Heart left ventricle (tissue), 16 donors: Measurements from ENCODE around the gene KDM1A. TPM values are rescaled to one million over a fixed set of nuclear protein-coding genes. Genes with fewer than 3 reads are reported as not detected.
A peak's percentile ranks its signal among the peaks of the same experiment; 100 is the strongest.

Experiments used
- ATAC-seq, 4 donors: fragments of 200-7000 bp; cut with Tn5 transposase; one replicate each; pipeline ENCODE4 v1.9.1; 2020 to 2022; ENCODE audit warnings: moderate library complexity in 4 of 4, mild to moderate bottlenecking in 3 of 4, moderate number of reproducible peaks in 1 of 4
- DNase-seq, 5 donors: peaks; one replicate each; pipeline ENCODE4 v3.0.0-alpha.2; 2020
- H3K27ac ChIP-seq, 12 donors: fragments of 200-600 bp; sonication (generic) in 4 of 12; one replicate each; pipeline versions ENCODE4 v1.5.0 to v1.8.0; 2016 to 2022; ENCODE audit warnings: mild to moderate bottlenecking in 2 of 12
- H3K27me3 ChIP-seq, 9 donors: fragments of 200-600 bp; sonication (generic) in 2 of 9; one replicate each; pipeline versions ENCODE4 v1.5.1 to v1.8.0; 2016 to 2022; ENCODE audit warnings: mild to moderate bottlenecking in 3 of 9
- H3K36me3 ChIP-seq, 9 donors: fragments of 200-600 bp; sonication (generic) in 2 of 9; one replicate each; pipeline versions ENCODE4 v1.5.0 to v1.8.0; 2018 to 2022; ENCODE audit warnings: mild to moderate bottlenecking in 2 of 9
- H3K4me1 ChIP-seq, 12 donors: fragments of 200-600 bp; sonication (generic) in 4 of 12; one replicate each; pipeline versions ENCODE4 v1.5.0 to v1.8.0; 2016 to 2022; ENCODE audit warnings: mild to moderate bottlenecking in 3 of 12
- H3K4me3 ChIP-seq, 12 donors: fragments of 200-600 bp; sonication (generic) in 4 of 12; one replicate each; pipeline versions ENCODE4 v1.5.0 to v1.8.0; 2017 to 2022; ENCODE audit warnings: mild to moderate bottlenecking in 9 of 12, moderate library complexity in 4 of 12
- H3K9me3 ChIP-seq, 12 donors: fragments of 200-600 bp; sonication (generic) in 4 of 12; one replicate each; pipeline versions ENCODE4 v1.5.0 to v1.8.0; 2016 to 2022; ENCODE audit warnings: mild to moderate bottlenecking in 1 of 12
- CTCF ChIP-seq, 12 donors: fragments of 200-600 bp; sonication (generic) in 4 of 12; IDR thresholded peaks; one replicate each; pipeline versions ENCODE4 v1.5.0 to v1.8.0; 2018 to 2022; ENCODE audit warnings: antibody characterized with exemption in 12 of 12, mild to moderate bottlenecking in 5 of 12
- POLR2A ChIP-seq, 2 donors: fragments of 450-650 bp; IDR thresholded peaks; one replicate each; pipeline ENCODE4 v1.6.1; 2017; ENCODE audit warnings: antibody characterized with exemption in 2 of 2, mild to moderate bottlenecking in 2 of 2, moderate library complexity in 2 of 2
- WGBS, 4 donors: extraction: QIAGEN DNeasy Blood & Tissue Kit in 2 of 4; methylation state at CpG; one replicate each; pipeline versions ENCODE4 v1.1.5 to v1.1.7; 2013 to 2018; 5-methylcytosine and 5-hydroxymethylcytosine counted together
- intact Hi-C, 10 donors: fragments of 100-400 bp; cut with DNase I; formaldehyde crosslinking; loops; one replicate each; pipeline versions ENCODE4 v1.11.1 to v1.14.2; 2022
- polyA plus RNA-seq, 2 donors: library from polyadenylated mRNA; stranded (reverse); fragments of 200-250 nt; gene quantifications; one replicate each; pipeline ENCODE4 v1.2.3, GENCODE V29; 2013
- total RNA-seq, 9 donors: library from RNA; depleted of rRNA in 2 of 9; stranded (reverse); fragments of >200 nt in 2 of 9; fragmentation: NEBNext Ultra II Directional in 3 of 9; extraction: Animal tissue kit (Norgen Biotek cat#: 25700) in 3 of 9; gene quantifications; one replicate each; pipeline versions ENCODE4 v1.1.0 to v1.2.4, GENCODE V29; 2016 to 2023
- donor health status: ischemic (EF 13 %, LVEDD 7.1; RV severe dilation, severe dysfunction).
- donor health status: healthy with polysubstance abuse.
- donor health status: DM: no; HTN: yes; CAD: no.
- donor health status: DM: no; HTN: no; CAD: no.
- donor health status: ischemic (EF 25% LVEDD 6.9; RV normal size, moderate dysfunction).
- donor health status: ischemic (EF 25% LVEDD 5.7; RV mildly dilated, moderate dysfunction).
- donor health status: healthy.
- donor health status: DM: yes; HTN: yes; CAD: no.
- donor health status: ischemic (EF 35%, LVEDD 5.7; RV mildly dilated, moderate dysfunction).
- donor health status: nonischemic (EF 11% LVEDD 7.7; RV severe dilation, severe dysfunction).
- donor health status: DM: yes; HTN: yes; CAD: no.
- donor health status: PGD.
- donor health status: ischemic (EF 29% LVEDD 5.4; RV normal size, mild dysfunction).
- donor health status: nonischemic (EF 23%, LVEDD 6.1; RV moderate dilation, normal function).

The KDM1A gene
- total and polyA plus RNA-seq, 11 donors, result 14.8 to 37.2 (median 29.7) TPM

DNA sequence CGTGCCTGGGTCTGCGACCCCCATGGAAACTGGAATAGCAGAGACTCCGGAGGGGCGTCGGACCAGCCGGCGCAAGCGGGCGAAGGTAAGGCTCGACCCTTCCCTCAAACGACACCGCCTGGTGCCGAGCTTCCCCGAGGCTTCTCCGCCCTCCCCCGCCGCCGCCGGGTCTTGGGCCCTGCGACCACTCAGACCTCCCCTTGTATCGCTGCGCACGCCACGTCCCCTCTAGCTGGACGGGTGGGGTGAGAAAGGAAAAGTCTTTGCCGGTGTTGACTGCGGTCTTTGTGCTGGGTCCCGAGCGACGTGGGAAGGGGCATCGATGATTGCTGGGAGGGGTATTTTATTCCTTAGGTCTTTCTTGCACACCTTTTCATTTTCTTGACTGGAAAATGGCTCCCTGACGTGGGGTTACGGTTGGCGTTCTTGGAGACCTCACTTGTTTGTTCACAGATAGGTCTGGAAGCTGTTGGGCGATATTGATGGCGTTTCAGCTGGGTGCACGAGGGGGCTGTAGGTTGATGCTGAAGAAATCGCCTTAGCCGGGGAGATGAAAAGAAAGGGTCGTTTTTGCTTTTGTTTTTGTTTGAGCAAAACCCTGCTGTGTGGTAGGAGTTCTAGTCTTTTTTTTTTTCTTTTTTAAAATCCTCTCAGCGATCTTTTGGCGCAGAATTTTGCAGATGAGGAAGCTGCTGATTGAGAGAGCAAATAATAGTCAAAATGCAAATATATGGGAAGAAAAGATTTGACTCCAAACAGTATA lies 776 bp downstream of the KDM1A start:
- intact Hi-C loops, result loop anchor here in 1 of 10 donors (5.0 kb wide), 1 partner anchor 147 kb away; the partner anchor contains the start of gene LUZP1
- TF ChIP-seq POLR2A (IDR thresholded peaks at IDR 0.05) (no peak), CTCF (IDR thresholded peaks at IDR 0.05) (no peak)
- H3K27ac ChIP-seq, result peak overlapping the region; percentile 49 to 91 (median 83)
- H3K27me3 ChIP-seq, result no peaks in the 10 kb centered on the region
- peak overlapping the region; percentile 68 to 98 (median 90) for H3K4me3 ChIP-seq
- H3K4me1 ChIP-seq, result peaks cover 0 to 22% (median 10%) of the 10 kb centered on the region in 12 donors
- peaks cover 0 to 20% (median 3%) of the 10 kb centered on the region in 12 donors for H3K9me3 ChIP-seq
- peak in 2 of 4 donors; percentile 12 to 38 for ATAC-seq
- H3K36me3 ChIP-seq, result no peaks in the 10 kb centered on the region
- DNase-seq, result peak in 4 of 5 donors; percentile 7 to 72 (median 28)
- 0 to 1% (median 0%) methylated on average over 30 to 42 of the region's 42 CpGs for WGBS, 4 donors

GRCh38 chr1:23020706-23021405 lies 1.6 kb downstream of the KDM1A start:
- TF ChIP-seq CTCF (IDR thresholded peaks at IDR 0.05) (no peak), POLR2A (IDR thresholded peaks at IDR 0.05) (no peak)
- DNase-seq (no peak), ATAC-seq (no peak)
- H3K36me3 ChIP-seq, result no peaks in the 10 kb centered on the region
- peaks cover 0 to 20% (median 3%) of the 10 kb centered on the region in 12 donors for H3K9me3 ChIP-seq
- peaks cover 0 to 22% (median 10%) of the 10 kb centered on the region in 12 donors for H3K4me1 ChIP-seq
- intact Hi-C loops, result no loop called here
- H3K27me3 ChIP-seq, result no peaks in the 10 kb centered on the region
- H3K4me3 ChIP-seq, result peak overlapping the region; percentile 68 to 98 (median 90)
- peak overlapping the region in 2 of 12 donors; percentile 87 to 89 for H3K27ac ChIP-seq
- 38 to 42% (median 41%) methylated on average over 7 of the region's 7 CpGs for WGBS, 4 donors

DNA sequence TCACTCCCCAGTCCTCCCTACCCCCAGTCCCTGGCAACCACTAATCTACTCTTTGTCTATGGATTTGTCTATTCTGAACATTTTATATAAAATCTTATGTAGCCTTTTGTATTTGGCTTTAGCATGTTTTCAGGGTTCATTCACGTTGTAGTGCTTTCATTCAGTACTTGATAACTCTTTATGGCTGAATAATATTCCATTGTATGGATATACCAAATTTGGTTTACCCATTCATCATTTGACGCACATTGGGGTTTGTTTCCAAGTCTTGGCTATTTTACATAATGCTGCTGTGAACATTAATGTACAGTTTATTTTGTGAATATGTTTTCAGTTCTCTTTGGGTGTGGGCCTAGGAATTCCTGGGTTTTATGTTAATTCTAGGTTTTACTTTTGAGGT lies 2.6 kb downstream of the KDM1A start:
- Histone ChIP-seq H3K4me3 (peak overlapping the region in 1 of 12 donors; percentile 94), H3K27me3 (no peaks in the 10 kb centered on the region), H3K9me3 (peaks cover 0 to 20% (median 3%) of the 10 kb centered on the region in 12 donors), H3K27ac (no peak overlapping the region), H3K4me1 (peaks cover 0 to 22% (median 10%) of the 10 kb centered on the region in 12 donors), H3K36me3 (no peaks in the 10 kb centered on the region)
- no peak for DNase-seq
- TF ChIP-seq CTCF (IDR thresholded peaks at IDR 0.05), result no peak
- TF ChIP-seq POLR2A (IDR thresholded peaks at IDR 0.05), result no peak
- 88 to 95% (median 94%) methylated on average over 2 of the region's 2 CpGs for WGBS, 4 donors
- intact Hi-C loops, result no loop called here
- no peak for ATAC-seq
